ENCODE measurements around the gene CAMK2G. TPM values are rescaled to one million over a fixed set of nuclear protein-coding genes. Genes with fewer than 3 reads are reported as not detected.

CAMK2G gene
- total RNA-seq, 3 donors from 2014 or later (not counting 1 experiment from before 2014, with no cell fraction given): 53.6 to 73.8 (median 62.3) TPM

GRCh38 chr10:73806176-73806950 is 68.0 kb downstream of the CAMK2G start:
- Histone ChIP-seq H3K36me3 (ENCODE audit: control insufficient read depth, insufficient read depth, low read length) (peaks cover 67% of the 10 kb centered on the region), H3K4me3 (ENCODE audit: low read length) (no peak overlapping the region), H3K9me3 (ENCODE audit: control insufficient read depth, insufficient read depth, low read length) (no peaks in the 10 kb centered on the region), H3K27me3 (ENCODE audit: control insufficient read depth, insufficient read depth, low read length) (no peaks in the 10 kb centered on the region), H3K27ac (ENCODE audit: low read length) (no peak overlapping the region), H3K4me1 (ENCODE audit: control insufficient read depth, insufficient read depth, low read length) (peaks cover 32% of the 10 kb centered on the region)
- no peaks in the 10 kb centered on the region for H3K9me3 Mint-ChIP-seq
- no peak for TF ChIP-seq CTCF (IDR thresholded peaks at IDR 0.05)
- H3K4me3 Mint-ChIP-seq: no peak overlapping the region
- 94% methylated on average over 14 of the region's 14 CpGs for WGBS (ENCODE audit: insufficient coverage)
- intact Hi-C loops (cut with micrococcal nuclease): no loop called here
- H3K4me1 Mint-ChIP-seq: peaks cover 23 to 47% of the 10 kb centered on the region in 2 donors
- no peaks in the 10 kb centered on the region for H3K27me3 Mint-ChIP-seq (ENCODE audit: low read depth in 2 of 2)
- DNase-seq (no peak), ATAC-seq (no peak)
- H3K36me3 Mint-ChIP-seq: peaks cover 6% of the 10 kb centered on the region
- peak overlapping the region in 1 of 2 donors; percentile 63 for H3K27ac Mint-ChIP-seq

- H3K9me3 Mint-ChIP-seq: no peaks in the 10 kb centered on the region
- DNase-seq (no peak), ATAC-seq (no peak)
- H3K4me1 Mint-ChIP-seq: peaks cover 11 to 38% of the 10 kb centered on the region in 2 donors
- peaks cover 20% of the 10 kb centered on the region for H3K4me1 ChIP-seq (ENCODE audit: control insufficient read depth, insufficient read depth, low read length)
- peak overlapping the region in 1 of 2 donors; percentile 13 for H3K27ac Mint-ChIP-seq
- TF ChIP-seq CTCF (IDR thresholded peaks at IDR 0.05): no peak
- H3K27me3 Mint-ChIP-seq (ENCODE audit: low read depth in 2 of 2): no peaks in the 10 kb centered on the region
- intact Hi-C loops (cut with micrococcal nuclease): no loop called here
- peaks cover 6% of the 10 kb centered on the region for H3K36me3 Mint-ChIP-seq
- H3K27me3 ChIP-seq (ENCODE audit: control insufficient read depth, insufficient read depth, low read length): no peaks in the 10 kb centered on the region
- H3K9me3 ChIP-seq (ENCODE audit: control insufficient read depth, insufficient read depth, low read length): no peaks in the 10 kb centered on the region
- no peak overlapping the region for H3K27ac ChIP-seq (ENCODE audit: low read length)
- H3K4me3 ChIP-seq (ENCODE audit: low read length): no peak overlapping the region
- no peak overlapping the region for H3K4me3 Mint-ChIP-seq
- H3K36me3 ChIP-seq (ENCODE audit: control insufficient read depth, insufficient read depth, low read length): peaks cover 86% of the 10 kb centered on the region
Measured at GRCh38 chr10:73803680-73804286, 70.6 kb downstream of the CAMK2G start.

- peak overlapping the region in 1 of 2 donors; percentile 31 for H3K27ac Mint-ChIP-seq
- H3K9me3 ChIP-seq (ENCODE audit: control insufficient read depth, insufficient read depth, low read length): no peaks in the 10 kb centered on the region
- TF ChIP-seq CTCF (IDR thresholded peaks at IDR 0.05): no peak
- no peak for ATAC-seq
- H3K36me3 ChIP-seq (ENCODE audit: control insufficient read depth, insufficient read depth, low read length): peaks cover 88% of the 10 kb centered on the region
- no peaks in the 10 kb centered on the region for H3K27me3 ChIP-seq (ENCODE audit: control insufficient read depth, insufficient read depth, low read length)
- H3K27ac ChIP-seq (ENCODE audit: low read length): no peak overlapping the region
- DNase-seq: no peak
- peaks cover 9 to 31% of the 10 kb centered on the region in 2 donors for H3K4me1 Mint-ChIP-seq
- 98% methylated on average over 11 of the region's 11 CpGs for WGBS (ENCODE audit: insufficient coverage)
- no peak overlapping the region for H3K4me3 Mint-ChIP-seq
- H3K36me3 Mint-ChIP-seq: peaks cover 11% of the 10 kb centered on the region
- intact Hi-C loops (cut with micrococcal nuclease): no loop called here
- peaks cover 18% of the 10 kb centered on the region for H3K4me1 ChIP-seq (ENCODE audit: control insufficient read depth, insufficient read depth, low read length)
- H3K4me3 ChIP-seq (ENCODE audit: low read length): no peak overlapping the region
- H3K9me3 Mint-ChIP-seq: no peaks in the 10 kb centered on the region
- H3K27me3 Mint-ChIP-seq (ENCODE audit: low read depth in 2 of 2): no peaks in the 10 kb centered on the region
Measured at GRCh38 chr10:73802276-73802991, 71.9 kb downstream of the CAMK2G start.
